ENCODE measurements around the gene ZMAT3. TPM values are rescaled to one million over a fixed set of nuclear protein-coding genes. Genes with fewer than 3 reads are reported as not detected.
"Not testable (repeated sequence)": the region's sequence is repeated elsewhere in the genome, so short reads cannot be mapped to it uniquely, and the experiment has no call there.

The ZMAT3 gene
- polyA plus RNA-seq (ENCODE audit: low read depth in 6 of 6) = 10 to 100 TPM in 5 of 6 donors, 1 to 10 TPM in 1; 8.3 to 26.8 (median 15.3) TPM

GRCh38 chr3:179071323-179072099 is at the start of gene ZMAT3:
Gene ZMAT3, minus strand, starts transcription at chr3:179071809. Its CDS starts 4,057 bp downstream, at chr3:179067752.
- Mint-ChIP-seq H3K27ac (peak within 1 kb of the TSS; percentile 92 to 98 (median 96)), H3K9me3 (no peaks in the 10 kb centered on the region), H3K36me3 (peaks cover 0 to 6% of the 10 kb centered on the region in 2 donors), H3K4me1 (peaks cover 38 to 58% (median 55%) of the 10 kb centered on the region in 3 donors), H3K27me3 (no peaks in the 10 kb centered on the region), H3K4me3 (peak within 1 kb of the TSS; percentile 91 to 97 (median 95))
- peak; percentile 88 for DNase-seq
- peak; percentile 68 to 70 for ATAC-seq (ENCODE audit: low read depth in 2 of 2)

- no peak overlapping the region for H3K27ac Mint-ChIP-seq
Observed at GRCh38 chr3:179116816-179117215, 45.2 kb upstream of the ZMAT3 start.

GRCh38 chr3:179115444-179115843 is 43.8 kb upstream of the ZMAT3 start:
- Mint-ChIP-seq H3K36me3 (peaks cover 0 to 12% of the 10 kb centered on the region in 2 donors), H3K9me3 (peaks cover 0 to 21% (median 4%) of the 10 kb centered on the region in 7 donors), H3K27me3 (peaks cover 7 to 12% (median 7%) of the 10 kb centered on the region in 3 donors)
- not testable (repeated sequence) for H3K4me3 Mint-ChIP-seq; H3K4me1 Mint-ChIP-seq; H3K27ac Mint-ChIP-seq; DNase-seq; ATAC-seq (ENCODE audit: low read depth in 2 of 2)

More at GRCh38 chr3:179116816-179117215, 45.2 kb upstream of the ZMAT3 start:
- Mint-ChIP-seq H3K4me1 (no peaks in the 10 kb centered on the region), H3K36me3 (peaks cover 0 to 9% of the 10 kb centered on the region in 2 donors), H3K27me3 (peaks cover 2 to 7% (median 7%) of the 10 kb centered on the region in 3 donors), H3K9me3 (peaks cover 0 to 18% (median 4%) of the 10 kb centered on the region in 7 donors), H3K4me3 (no peak overlapping the region)
- no peak for DNase-seq
- ATAC-seq (ENCODE audit: low read depth in 2 of 2) = no peak

GRCh38 chr3:179113903-179114302 is 42.3 kb upstream of the ZMAT3 start:
- Mint-ChIP-seq H3K27me3 (peaks cover 8 to 13% (median 11%) of the 10 kb centered on the region in 3 donors), H3K9me3 (peaks cover under 1 to 24% (median 4%) of the 10 kb centered on the region in 7 donors), H3K4me3 (no peak overlapping the region), H3K27ac (no peak overlapping the region), H3K4me1 (no peaks in the 10 kb centered on the region), H3K36me3 (peaks cover 5 to 12% of the 10 kb centered on the region in 2 donors)
- DNase-seq = no peak
- ATAC-seq (ENCODE audit: low read depth in 2 of 2) = no peak

GRCh38 chr3:179108086-179108485 is 36.5 kb upstream of the ZMAT3 start:
- peaks cover 8 to 12% of the 10 kb centered on the region in 2 donors for H3K36me3 Mint-ChIP-seq
- peaks cover 0 to 20% (median 5%) of the 10 kb centered on the region in 7 donors for H3K9me3 Mint-ChIP-seq
- no peak overlapping the region for H3K4me3 Mint-ChIP-seq
- DNase-seq = no peak
- peaks cover 12 to 17% (median 14%) of the 10 kb centered on the region in 3 donors for H3K27me3 Mint-ChIP-seq
- no peak overlapping the region for H3K27ac Mint-ChIP-seq
- ATAC-seq (ENCODE audit: low read depth in 2 of 2) = no peak
- H3K4me1 Mint-ChIP-seq = no peaks in the 10 kb centered on the region

GRCh38 chr3:179107617-179108016 is 36.0 kb upstream of the ZMAT3 start:
- no peak for ATAC-seq (ENCODE audit: low read depth in 2 of 2)
- H3K36me3 Mint-ChIP-seq = peaks cover 8 to 11% of the 10 kb centered on the region in 2 donors

GRCh38 chr3:179105881-179106280 is 34.3 kb upstream of the ZMAT3 start:
- no peak overlapping the region for H3K4me3 Mint-ChIP-seq
- DNase-seq (no peak), ATAC-seq (ENCODE audit: low read depth in 2 of 2) (no peak)
- no peaks in the 10 kb centered on the region for H3K4me1 Mint-ChIP-seq
- no peak overlapping the region for H3K27ac Mint-ChIP-seq
- H3K27me3 Mint-ChIP-seq = peaks cover 6 to 12% (median 7%) of the 10 kb centered on the region in 3 donors
- H3K9me3 Mint-ChIP-seq = peaks cover 0 to 7% (median 2%) of the 10 kb centered on the region in 7 donors
- H3K36me3 Mint-ChIP-seq = peaks cover 0 to 8% of the 10 kb centered on the region in 2 donors

More at GRCh38 chr3:179107617-179108016, 36.0 kb upstream of the ZMAT3 start:
- Mint-ChIP-seq H3K4me1 (no peaks in the 10 kb centered on the region), H3K4me3 (no peak overlapping the region), H3K27me3 (peaks cover 8 to 17% (median 10%) of the 10 kb centered on the region in 3 donors), H3K27ac (no peak overlapping the region), H3K9me3 (peaks cover 0 to 19% (median 5%) of the 10 kb centered on the region in 7 donors)
- DNase-seq = no peak

GRCh38 chr3:179100652-179101051 is 29.0 kb upstream of the ZMAT3 start:
- no peak for DNase-seq
- no peak for ATAC-seq (ENCODE audit: low read depth in 2 of 2)
- Mint-ChIP-seq H3K27ac (peak overlapping the region in 1 of 6 donors; percentile 1), H3K36me3 (no peaks in the 10 kb centered on the region), H3K4me3 (no peak overlapping the region), H3K27me3 (peaks cover 0 to 5% (median 0%) of the 10 kb centered on the region in 3 donors), H3K4me1 (no peaks in the 10 kb centered on the region), H3K9me3 (no peaks in the 10 kb centered on the region)

- Mint-ChIP-seq H3K27me3 (peaks cover 0 to 5% (median 0%) of the 10 kb centered on the region in 3 donors), H3K9me3 (no peaks in the 10 kb centered on the region), H3K27ac (no peak overlapping the region), H3K36me3 (no peaks in the 10 kb centered on the region), H3K4me1 (peaks cover 0 to 4% (median 0%) of the 10 kb centered on the region in 3 donors), H3K4me3 (no peak overlapping the region)
- ATAC-seq (ENCODE audit: low read depth in 2 of 2) (no peak), DNase-seq (no peak)
Observed at GRCh38 chr3:179098388-179099077, 26.9 kb upstream of the ZMAT3 start.

GRCh38 chr3:179093807-179094206 is 22.2 kb upstream of the ZMAT3 start:
- Mint-ChIP-seq H3K36me3 (no peaks in the 10 kb centered on the region), H3K27me3 (peaks cover 0 to 5% (median 0%) of the 10 kb centered on the region in 3 donors), H3K27ac (no peak overlapping the region), H3K4me3 (no peak overlapping the region), H3K4me1 (peaks cover 0 to 4% (median 0%) of the 10 kb centered on the region in 3 donors), H3K9me3 (no peaks in the 10 kb centered on the region)
- DNase-seq (no peak), ATAC-seq (ENCODE audit: low read depth in 2 of 2) (no peak)

- H3K27me3 Mint-ChIP-seq = no peaks in the 10 kb centered on the region
- peaks cover 0 to 4% (median 0%) of the 10 kb centered on the region in 3 donors for H3K4me1 Mint-ChIP-seq
- no peak overlapping the region for H3K4me3 Mint-ChIP-seq
- no peaks in the 10 kb centered on the region for H3K36me3 Mint-ChIP-seq
- DNase-seq (no peak), ATAC-seq (ENCODE audit: low read depth in 2 of 2) (no peak)
- no peaks in the 10 kb centered on the region for H3K9me3 Mint-ChIP-seq
- H3K27ac Mint-ChIP-seq = no peak overlapping the region
Observed at GRCh38 chr3:179091113-179091512, 19.5 kb upstream of the ZMAT3 start.

- Mint-ChIP-seq H3K4me3 (no peak overlapping the region), H3K27ac (no peak overlapping the region), H3K36me3 (no peaks in the 10 kb centered on the region), H3K27me3 (no peaks in the 10 kb centered on the region), H3K4me1 (peaks cover 9 to 11% (median 9%) of the 10 kb centered on the region in 3 donors), H3K9me3 (no peaks in the 10 kb centered on the region)
- ATAC-seq (ENCODE audit: low read depth in 2 of 2) (no peak), DNase-seq (no peak)
Observed at GRCh38 chr3:179088306-179088705, 16.7 kb upstream of the ZMAT3 start.

GRCh38 chr3:179083977-179084376 is 12.4 kb upstream of the ZMAT3 start:
- H3K27ac Mint-ChIP-seq = peak overlapping the region in 1 of 6 donors; percentile 44
- peak in 1 of 2 donors; percentile 52 for ATAC-seq (ENCODE audit: low read depth in 2 of 2)
- no peak overlapping the region for H3K4me3 Mint-ChIP-seq
- H3K27me3 Mint-ChIP-seq = no peaks in the 10 kb centered on the region
- no peaks in the 10 kb centered on the region for H3K9me3 Mint-ChIP-seq
- peaks cover 9 to 11% (median 9%) of the 10 kb centered on the region in 3 donors for H3K4me1 Mint-ChIP-seq
- DNase-seq = no peak
- H3K36me3 Mint-ChIP-seq = no peaks in the 10 kb centered on the region

All from naive B cell (primary cell).